Stomach (tissue), 9 donors: ENCODE measurements around the gene FOXN3. TPM values are rescaled to one million over a fixed set of nuclear protein-coding genes. Genes with fewer than 3 reads are reported as not detected.
A peak's percentile ranks its signal among the peaks of the same experiment; 100 is the strongest.

Experiments used
- DNase-seq, 2 donors: peaks; one replicate each; pipeline versions ENCODE4 v3.0.0 to v3.0.0-alpha.2; 2013 to 2019
- H3K27ac ChIP-seq, 5 donors: fragments of 200-600 bp in 4 of 5; sonication (generic) in 4 of 5; one replicate each; pipeline ENCODE4 v1.5.1; 2013 to 2019; ENCODE audit warnings: mild to moderate bottlenecking in 1 of 5, moderate library complexity in 1 of 5
- H3K27me3 ChIP-seq, 3 donors: fragments of 200-600 bp; sonication (generic); one replicate each; pipeline ENCODE4 v1.5.1; 2017 to 2019; ENCODE audit warnings: mixed run types in 1 of 3
- H3K36me3 ChIP-seq, 4 donors: fragments of 200-600 bp; sonication (generic); 1 replicate in 3 of 4; 2 replicates in 1 of 4; pipeline ENCODE4 v1.5.1; 2016 to 2019
- H3K4me1 ChIP-seq, 4 donors: fragments of 200-600 bp; sonication (generic); one replicate each; pipeline ENCODE4 v1.5.1; 2016 to 2019
- H3K4me3 ChIP-seq, 4 donors: fragments of 200-600 bp; sonication (generic) in 3 of 4; one replicate each; pipeline ENCODE4 v1.5.1; 2016 to 2019; ENCODE audit warnings: mild to moderate bottlenecking in 1 of 4
- H3K9me3 ChIP-seq, 4 donors: fragments of 200-600 bp; sonication (generic); one replicate each; pipeline ENCODE4 v1.5.1; 2016 to 2019
- EP300 ChIP-seq: sonication (generic); formaldehyde crosslinking; IDR thresholded peaks from one replicate; pipeline ENCODE4 v1.6.1; 2017; ENCODE audit warnings: antibody characterized with exemption
- POLR2A ChIP-seq, 4 donors: fragments of 450-650 bp; IDR thresholded peaks; one replicate each; pipeline ENCODE4 v1.6.1; 2016; ENCODE audit warnings: antibody characterized with exemption in 4 of 4, control low read depth in 2 of 4, mild to moderate bottlenecking in 1 of 4, moderate library complexity in 1 of 4
- POLR2AphosphoS5 ChIP-seq, 3 donors: sonication (generic); formaldehyde crosslinking; IDR thresholded peaks; one replicate each; pipeline ENCODE4 v1.6.1; 2016; ENCODE audit warnings: antibody characterized with exemption in 3 of 3
- WGBS, 5 donors: extraction: QIAGEN DNeasy Blood & Tissue Kit in 3 of 5; methylation state at CpG; one replicate each; pipeline versions ENCODE4 v1.1.5 to v1.1.7; 2013 to 2018; 5-methylcytosine and 5-hydroxymethylcytosine counted together
- intact Hi-C: fragments of 100-400 bp; cut with DNase I; formaldehyde crosslinking; loops from one replicate; pipeline ENCODE4 v1.15.1; 2023; ENCODE audit warnings: low total_unique reads
- polyA plus RNA-seq, 3 donors: library from polyadenylated mRNA; stranded (reverse); fragments of 200-250 nt; gene quantifications; one replicate each; pipeline ENCODE4 v1.2.3, GENCODE V29; 2013
- total RNA-seq, 5 donors: library from RNA; depleted of rRNA; stranded (reverse); fragments of >200 nt; gene quantifications; one replicate each; pipeline versions ENCODE4 v1.1.0 to v1.2.3, GENCODE V29; 2014 to 2016
- TF ChIP-seq, protein P1 (sequence below), 7 experiments: fragments of 450-650 bp in 4 of 7; fragments of 200-600 bp in 3 of 7; sonication (generic) in 3 of 7; IDR thresholded peaks; one replicate each; pipeline ENCODE4 v1.5.1; 2016 to 2019; ENCODE audit warnings: antibody characterized with exemption in 7 of 7, control low read depth in 2 of 7, mild to moderate bottlenecking in 1 of 7
- donor health status: healthy with polysubstance abuse.
- donor health status: Bipolar disorder and iron deficiency.
- donor health status: healthy.

Gene FOXN3
- total and polyA plus RNA-seq, 8 donors = 12.5 to 126 (median 56.6) TPM

GRCh38 chr14:89190765-89191513 lies 226.1 kb downstream of the FOXN3 start:
- no peak overlapping the region for H3K27ac ChIP-seq
- WGBS, 5 donors = 85 to 91% (median 87%) methylated on average over 11 of the region's 11 CpGs
- TF ChIP-seq EP300 (no peak), POLR2AphosphoS5 (IDR thresholded peaks at IDR 0.05) (no peak), POLR2A (IDR thresholded peaks at IDR 0.05) (no peak)
- TF ChIP-seq, protein P1, sequence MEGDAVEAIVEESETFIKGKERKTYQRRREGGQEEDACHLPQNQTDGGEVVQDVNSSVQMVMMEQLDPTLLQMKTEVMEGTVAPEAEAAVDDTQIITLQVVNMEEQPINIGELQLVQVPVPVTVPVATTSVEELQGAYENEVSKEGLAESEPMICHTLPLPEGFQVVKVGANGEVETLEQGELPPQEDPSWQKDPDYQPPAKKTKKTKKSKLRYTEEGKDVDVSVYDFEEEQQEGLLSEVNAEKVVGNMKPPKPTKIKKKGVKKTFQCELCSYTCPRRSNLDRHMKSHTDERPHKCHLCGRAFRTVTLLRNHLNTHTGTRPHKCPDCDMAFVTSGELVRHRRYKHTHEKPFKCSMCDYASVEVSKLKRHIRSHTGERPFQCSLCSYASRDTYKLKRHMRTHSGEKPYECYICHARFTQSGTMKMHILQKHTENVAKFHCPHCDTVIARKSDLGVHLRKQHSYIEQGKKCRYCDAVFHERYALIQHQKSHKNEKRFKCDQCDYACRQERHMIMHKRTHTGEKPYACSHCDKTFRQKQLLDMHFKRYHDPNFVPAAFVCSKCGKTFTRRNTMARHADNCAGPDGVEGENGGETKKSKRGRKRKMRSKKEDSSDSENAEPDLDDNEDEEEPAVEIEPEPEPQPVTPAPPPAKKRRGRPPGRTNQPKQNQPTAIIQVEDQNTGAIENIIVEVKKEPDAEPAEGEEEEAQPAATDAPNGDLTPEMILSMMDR (IDR thresholded peaks at IDR 0.05) = no peak
- peaks cover 0 to 23% (median 8%) of the 10 kb centered on the region in 4 donors for H3K4me1 ChIP-seq
- intact Hi-C loops = no loop called here
- no peak overlapping the region for H3K4me3 ChIP-seq
- peaks cover 0 to 31% (median 26%) of the 10 kb centered on the region in 4 donors for H3K36me3 ChIP-seq
- H3K9me3 ChIP-seq = no peaks in the 10 kb centered on the region
- DNase-seq = peak in 1 of 2 donors; percentile 80
- no peaks in the 10 kb centered on the region for H3K27me3 ChIP-seq

DNA sequence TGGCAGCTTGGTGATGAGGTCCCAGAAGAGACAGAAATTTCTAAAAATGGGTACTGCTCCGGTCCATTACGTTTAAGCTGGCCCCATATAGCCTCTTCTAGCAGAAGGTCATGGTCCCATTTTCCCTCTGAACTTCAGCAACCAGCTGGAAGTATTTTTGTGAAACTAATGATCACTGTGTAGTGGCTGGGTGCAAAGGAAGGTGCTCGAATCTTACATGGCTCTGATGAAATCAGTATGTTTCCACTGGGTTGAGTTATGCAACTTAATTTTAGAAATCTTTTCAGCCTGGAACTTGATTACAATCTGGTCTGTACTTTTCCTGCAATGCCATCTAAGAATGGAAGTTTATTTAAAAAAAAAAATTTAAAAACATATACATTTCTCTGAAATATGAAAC lies 228.5 kb downstream of the FOXN3 start:
- Histone ChIP-seq H3K27ac (no peak overlapping the region), H3K36me3 (peaks cover 5 to 39% (median 27%) of the 10 kb centered on the region in 4 donors)
- WGBS, 5 donors = 90 to 97% (median 94%) methylated on average over 3 of the region's 3 CpGs

GRCh38 chr14:89187501-89187900 lies 229.5 kb downstream of the FOXN3 start:
- H3K9me3 ChIP-seq = no peaks in the 10 kb centered on the region
- TF ChIP-seq, protein P1 (IDR thresholded peaks at IDR 0.05) = no peak
- TF ChIP-seq POLR2A (IDR thresholded peaks at IDR 0.05) (no peak), POLR2AphosphoS5 (IDR thresholded peaks at IDR 0.05) (no peak), EP300 (no peak)
- H3K36me3 ChIP-seq = peaks cover 5 to 40% (median 27%) of the 10 kb centered on the region in 4 donors
- no peaks in the 10 kb centered on the region for H3K27me3 ChIP-seq
- H3K4me3 ChIP-seq = no peak overlapping the region
- H3K4me1 ChIP-seq = peaks cover 0 to 27% (median 13%) of the 10 kb centered on the region in 4 donors
- H3K27ac ChIP-seq = no peak overlapping the region
- intact Hi-C loops = no loop called here
- 84 to 95% (median 92%) methylated on average over 6 of the region's 6 CpGs for WGBS, 5 donors
- DNase-seq = no peak

More for the DNA sequence above, 228.5 kb downstream of the FOXN3 start:
- intact Hi-C loops = no loop called here
- Histone ChIP-seq H3K9me3 (no peaks in the 10 kb centered on the region), H3K27me3 (no peaks in the 10 kb centered on the region), H3K4me3 (no peak overlapping the region), H3K4me1 (peaks cover 0 to 27% (median 13%) of the 10 kb centered on the region in 4 donors)
- no peak for DNase-seq
- TF ChIP-seq POLR2AphosphoS5 (IDR thresholded peaks at IDR 0.05) (no peak), POLR2A (IDR thresholded peaks at IDR 0.05) (no peak), EP300 (no peak)
- TF ChIP-seq, protein P1 (IDR thresholded peaks at IDR 0.05) = no peak

- Histone ChIP-seq H3K9me3 (no peaks in the 10 kb centered on the region), H3K27ac (peak overlapping the region in 1 of 5 donors; percentile 12), H3K36me3 (peaks cover 5 to 40% (median 27%) of the 10 kb centered on the region in 4 donors), H3K27me3 (no peaks in the 10 kb centered on the region), H3K4me3 (no peak overlapping the region), H3K4me1 (peaks cover 0 to 27% (median 13%) of the 10 kb centered on the region in 4 donors)
- no peak for DNase-seq
- TF ChIP-seq EP300 (no peak), POLR2AphosphoS5 (IDR thresholded peaks at IDR 0.05) (no peak), POLR2A (IDR thresholded peaks at IDR 0.05) (no peak)
- TF ChIP-seq, protein P1 (IDR thresholded peaks at IDR 0.05) = no peak
- 62 to 87% (median 82%) methylated on average over 7 of the region's 7 CpGs for WGBS, 5 donors
- intact Hi-C loops = no loop called here
These were observed 230.1 kb downstream of the FOXN3 start for GRCh38 chr14:89186856-89187376.
